ENCODE results near the gene PSD2.

GRCh38 chr5:139820130-139820529 lies 24.5 kb downstream of the PSD2 start:
- TF ChIP-seq POLR2AphosphoS5 (IDR thresholded peaks at IDR 0.05; ENCODE audit: low read depth) = no peak
- TF ChIP-seq CTCF (IDR thresholded peaks at IDR 0.05; ENCODE audit: insufficient read depth, low read length) = no peak

All from HL-60 (cell line).